ENCODE results near the gene ARRDC1.

The ARRDC1 gene

DNA sequence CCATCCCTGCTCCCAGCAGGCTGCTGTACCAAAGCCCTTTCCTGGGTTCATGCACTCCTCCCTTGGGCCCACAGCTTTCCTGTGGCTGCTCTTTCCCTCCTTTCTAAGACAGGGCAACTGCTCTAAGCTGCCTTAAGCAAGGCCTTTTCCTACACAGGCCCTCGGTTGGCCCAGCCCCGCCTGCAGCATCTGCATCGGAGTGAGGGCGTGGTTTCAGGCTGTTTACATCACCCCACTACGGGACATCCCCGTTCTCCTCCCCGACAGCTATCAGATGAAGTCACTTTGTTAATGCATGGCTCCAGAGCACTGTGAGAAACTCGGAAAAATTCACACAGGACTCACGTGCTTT, 30.1 kb upstream of the ARRDC1 start:
- peaks cover 18 to 61% of the 10 kb centered on the region in 2 experiments for H3K36me3 ChIP-seq (ENCODE audit: control insufficient read depth in 2 of 2, insufficient read depth in 1 of 2, low read length in 2 of 2)
- POLR2A ChIA-PET: no interaction called here

GRCh38 chr9:137575716-137576411, 29.6 kb upstream of the ARRDC1 start:
- Histone ChIP-seq H3K4me1 (ENCODE audit: control insufficient read depth, insufficient read depth, low read length) (no peaks in the 10 kb centered on the region; the same call in 1 of the 2 replicates), H3K27ac (ENCODE audit: extremely low read depth, low read depth, low read length) (no peak overlapping the region), H3K9me3 (ENCODE audit: control insufficient read depth, insufficient read depth, low read depth, low read length) (no peaks in the 10 kb centered on the region), H3K4me3 (ENCODE audit: low read depth, low read length) (no peak overlapping the region), H3K36me3 (ENCODE audit: control insufficient read depth in 2 of 2, insufficient read depth in 1 of 2, low read length in 2 of 2) (peaks cover 18 to 61% of the 10 kb centered on the region in 2 experiments)
- POLR2A ChIA-PET: no interaction called here
- CTCF ChIA-PET: interaction anchor here (0.6 kb wide), 1 partner anchor 778 kb away, joined by 3 read pairs; no protein-coding TSS in a partner anchor
- no peak for TF ChIP-seq ZNF214 (tag by site-specific recombination; IDR thresholded peaks at IDR 0.05; ENCODE audit: borderline replicate concordance)
- no peak for TF ChIP-seq ZNF19 (tag by site-specific recombination; IDR thresholded peaks at IDR 0.05; ENCODE audit: low read depth)
- no peak for TF ChIP-seq ZNF140 (tag by site-specific recombination; IDR thresholded peaks at IDR 0.05)
- TF ChIP-seq ZNF37A (tag by site-specific recombination; IDR thresholded peaks at IDR 0.05): no peak
- TF ChIP-seq ZNF335 (tag by site-specific recombination; conservative IDR thresholded peaks at IDR 0.05): no peak
- no peak for TF ChIP-seq KLF7 (tag by site-specific recombination; IDR thresholded peaks at IDR 0.05; ENCODE audit: borderline replicate concordance)
- no peak for TF ChIP-seq ZFP41 (tag by site-specific recombination; IDR thresholded peaks at IDR 0.05; ENCODE audit: borderline replicate concordance)
- TF ChIP-seq ZSCAN4 (tag by site-specific recombination; IDR thresholded peaks at IDR 0.05): no peak
- TF ChIP-seq ZNF48 (tag by site-specific recombination; IDR thresholded peaks at IDR 0.05): no peak
- TF ChIP-seq ZBTB21 (tag by site-specific recombination; IDR thresholded peaks at IDR 0.05): no peak
- TF ChIP-seq ZXDB (tag by site-specific recombination; IDR thresholded peaks at IDR 0.05): no peak
- no peak for TF ChIP-seq KLF1 (tag by site-specific recombination; IDR thresholded peaks at IDR 0.05)
- no peak for TF ChIP-seq ZNF677 (tag by site-specific recombination; IDR thresholded peaks at IDR 0.05)
- no peak for TF ChIP-seq TCF7L2 (IDR thresholded peaks at IDR 0.05; ENCODE audit: borderline replicate concordance, low read depth, low read length)

More for the DNA sequence above, 30.1 kb upstream of the ARRDC1 start:
- Histone ChIP-seq H3K4me3 (ENCODE audit: low read depth, low read length) (no peak overlapping the region), H3K9me3 (ENCODE audit: control insufficient read depth, insufficient read depth, low read depth, low read length) (no peaks in the 10 kb centered on the region), H3K27ac (ENCODE audit: extremely low read depth, low read depth, low read length) (no peak overlapping the region), H3K4me1 (ENCODE audit: control insufficient read depth, insufficient read depth, low read length) (no peaks in the 10 kb centered on the region; the same call in 1 of the 2 replicates)
- CTCF ChIA-PET: no interaction called here
- TF ChIP-seq ZNF416 (tag by site-specific recombination; IDR thresholded peaks at IDR 0.05) (no peak), ZNF132 (tag by site-specific recombination; IDR thresholded peaks at IDR 0.05; ENCODE audit: borderline replicate concordance) (no peak), ZNF19 (tag by site-specific recombination; IDR thresholded peaks at IDR 0.05; ENCODE audit: low read depth) (no peak), GLI2 (tag by site-specific recombination; IDR thresholded peaks at IDR 0.05; ENCODE audit: borderline replicate concordance, low read depth) (no peak), ZNF391 (tag by site-specific recombination; IDR thresholded peaks at IDR 0.05; ENCODE audit: borderline replicate concordance, low read depth) (no peak), ZSCAN23 (tag by site-specific recombination; IDR thresholded peaks at IDR 0.05) (no peak), ZFP3 (tag by site-specific recombination; IDR thresholded peaks at IDR 0.05; ENCODE audit: low read depth) (no peak), ZNF175 (tag by site-specific recombination; IDR thresholded peaks at IDR 0.05) (no peak), YY2 (tag by site-specific recombination; IDR thresholded peaks at IDR 0.05) (no peak), GLI4 (tag by site-specific recombination; IDR thresholded peaks at IDR 0.05) (no peak), BCL11B (tag by site-specific recombination; IDR thresholded peaks at IDR 0.05; ENCODE audit: low read depth) (no peak), ZNF600 (tag by site-specific recombination; IDR thresholded peaks at IDR 0.05) (no peak), ZNF558 (tag by site-specific recombination; IDR thresholded peaks at IDR 0.05) (no peak), OSR2 (tag by site-specific recombination; IDR thresholded peaks at IDR 0.05) (no peak), ZNF423 (tag by site-specific recombination; IDR thresholded peaks at IDR 0.05) (no peak)
- TF ChIP-seq, protein P1, sequence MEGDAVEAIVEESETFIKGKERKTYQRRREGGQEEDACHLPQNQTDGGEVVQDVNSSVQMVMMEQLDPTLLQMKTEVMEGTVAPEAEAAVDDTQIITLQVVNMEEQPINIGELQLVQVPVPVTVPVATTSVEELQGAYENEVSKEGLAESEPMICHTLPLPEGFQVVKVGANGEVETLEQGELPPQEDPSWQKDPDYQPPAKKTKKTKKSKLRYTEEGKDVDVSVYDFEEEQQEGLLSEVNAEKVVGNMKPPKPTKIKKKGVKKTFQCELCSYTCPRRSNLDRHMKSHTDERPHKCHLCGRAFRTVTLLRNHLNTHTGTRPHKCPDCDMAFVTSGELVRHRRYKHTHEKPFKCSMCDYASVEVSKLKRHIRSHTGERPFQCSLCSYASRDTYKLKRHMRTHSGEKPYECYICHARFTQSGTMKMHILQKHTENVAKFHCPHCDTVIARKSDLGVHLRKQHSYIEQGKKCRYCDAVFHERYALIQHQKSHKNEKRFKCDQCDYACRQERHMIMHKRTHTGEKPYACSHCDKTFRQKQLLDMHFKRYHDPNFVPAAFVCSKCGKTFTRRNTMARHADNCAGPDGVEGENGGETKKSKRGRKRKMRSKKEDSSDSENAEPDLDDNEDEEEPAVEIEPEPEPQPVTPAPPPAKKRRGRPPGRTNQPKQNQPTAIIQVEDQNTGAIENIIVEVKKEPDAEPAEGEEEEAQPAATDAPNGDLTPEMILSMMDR (tag by site-specific recombination; IDR thresholded peaks at IDR 0.05): no peak
- TF ChIP-seq, protein P2, sequence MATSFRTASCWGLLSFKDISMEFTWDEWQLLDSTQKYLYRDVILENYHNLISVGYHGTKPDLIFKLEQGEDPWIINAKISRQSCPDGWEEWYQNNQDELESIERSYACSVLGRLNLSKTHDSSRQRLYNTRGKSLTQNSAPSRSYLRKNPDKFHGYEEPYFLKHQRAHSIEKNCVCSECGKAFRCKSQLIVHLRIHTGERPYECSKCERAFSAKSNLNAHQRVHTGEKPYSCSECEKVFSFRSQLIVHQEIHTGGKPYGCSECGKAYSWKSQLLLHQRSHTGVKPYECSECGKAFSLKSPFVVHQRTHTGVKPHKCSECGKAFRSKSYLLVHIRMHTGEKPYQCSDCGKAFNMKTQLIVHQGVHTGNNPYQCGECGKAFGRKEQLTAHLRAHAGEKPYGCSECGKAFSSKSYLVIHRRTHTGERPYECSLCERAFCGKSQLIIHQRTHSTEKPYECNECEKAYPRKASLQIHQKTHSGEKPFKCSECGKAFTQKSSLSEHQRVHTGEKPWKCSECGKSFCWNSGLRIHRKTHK (tag by site-specific recombination; IDR thresholded peaks at IDR 0.05): no peak
